ENCODE results near the gene CADPS. TPM values are rescaled to one million over a fixed set of nuclear protein-coding genes. Genes with fewer than 3 reads are reported as not detected.

CADPS gene
- total RNA-seq, 1 donor from 2014 or later = 2.7 TPM

- H3K4me1 ChIP-seq = peaks cover 6% of the 10 kb centered on the region
- H3K27ac ChIP-seq = no peak overlapping the region
- no peaks in the 10 kb centered on the region for H3K9me3 ChIP-seq
- H3K36me3 ChIP-seq = no peaks in the 10 kb centered on the region
- no peak for TF ChIP-seq CTCF (IDR thresholded peaks at IDR 0.05)
- no peak overlapping the region for H3K4me3 ChIP-seq
- intact Hi-C loops (cut with DNase I) = no loop called here
- no peak for ATAC-seq
- DNase-seq = no peak
- H3K27me3 ChIP-seq (ENCODE audit: low read depth) = no peaks in the 10 kb centered on the region
These were observed 313.2 kb downstream of the CADPS start for GRCh38 chr3:62562017-62562416.

DNA sequence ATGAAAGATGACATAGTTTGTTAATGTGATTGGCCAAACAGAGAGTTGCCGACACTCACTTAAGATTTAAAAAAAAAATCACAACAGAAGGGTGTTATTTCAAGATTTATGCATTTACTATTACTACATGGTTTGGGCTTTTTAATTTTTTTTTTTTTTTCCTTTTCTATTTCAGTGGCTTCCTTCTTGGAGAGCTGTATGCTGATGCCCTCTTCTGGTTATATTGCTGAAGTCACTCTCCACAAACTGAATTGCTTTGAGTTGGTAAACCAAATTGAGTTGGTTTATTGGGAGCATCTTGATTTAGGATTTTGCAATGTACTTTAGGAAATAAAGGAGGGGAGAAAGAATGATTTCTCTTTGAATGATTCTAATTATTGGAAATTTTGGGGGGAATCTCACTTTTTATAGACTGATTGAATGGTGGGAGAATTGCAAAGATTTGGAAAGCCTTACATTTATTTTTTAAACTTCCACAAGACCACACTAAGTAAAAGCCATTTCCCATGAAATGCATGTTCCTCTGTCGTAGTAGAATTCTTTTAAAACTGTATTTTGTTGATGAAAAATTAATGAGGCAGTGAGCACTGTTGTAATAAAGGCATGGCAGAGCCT lies 315.3 kb downstream of the CADPS start:
- intact Hi-C loops (cut with DNase I) = loop anchor here (10.0 kb wide), 1 partner anchor 355 kb away; no protein-coding TSS in a partner anchor
- no peak overlapping the region for H3K4me3 ChIP-seq
- ATAC-seq = peak in 1 of 2 donors; percentile 50
- no peaks in the 10 kb centered on the region for H3K36me3 ChIP-seq
- no peak overlapping the region for H3K27ac ChIP-seq
- H3K4me1 ChIP-seq = no peaks in the 10 kb centered on the region
- H3K9me3 ChIP-seq = no peaks in the 10 kb centered on the region
- no peaks in the 10 kb centered on the region for H3K27me3 ChIP-seq (ENCODE audit: low read depth)
- peak; percentile 34 for TF ChIP-seq CTCF (IDR thresholded peaks at IDR 0.05)
- DNase-seq = no peak

- H3K4me3 ChIP-seq = no peak overlapping the region
- DNase-seq (no peak), ATAC-seq (peak in 1 of 2 donors; percentile 53)
- intact Hi-C loops (cut with DNase I) = loop anchor here (10.0 kb wide), 1 partner anchor 354 kb away; no protein-coding TSS in a partner anchor
- H3K27me3 ChIP-seq (ENCODE audit: low read depth) = no peaks in the 10 kb centered on the region
- no peaks in the 10 kb centered on the region for H3K36me3 ChIP-seq
- no peaks in the 10 kb centered on the region for H3K9me3 ChIP-seq
- no peaks in the 10 kb centered on the region for H3K4me1 ChIP-seq
- TF ChIP-seq CTCF (IDR thresholded peaks at IDR 0.05) = peak; percentile 42
- H3K27ac ChIP-seq = no peak overlapping the region
These were observed 316.6 kb downstream of the CADPS start for GRCh38 chr3:62558549-62559112.

GRCh38 chr3:62557983-62558382 lies 317.2 kb downstream of the CADPS start:
- H3K4me1 ChIP-seq = no peaks in the 10 kb centered on the region
- ATAC-seq (no peak), DNase-seq (no peak)
- TF ChIP-seq CTCF (IDR thresholded peaks at IDR 0.05) = no peak
- no peaks in the 10 kb centered on the region for H3K9me3 ChIP-seq
- H3K36me3 ChIP-seq = no peaks in the 10 kb centered on the region
- H3K4me3 ChIP-seq = no peak overlapping the region
- intact Hi-C loops (cut with DNase I) = loop anchor here (10.0 kb wide), 1 partner anchor 353 kb away; no protein-coding TSS in a partner anchor
- no peaks in the 10 kb centered on the region for H3K27me3 ChIP-seq (ENCODE audit: low read depth)
- no peak overlapping the region for H3K27ac ChIP-seq

DNA sequence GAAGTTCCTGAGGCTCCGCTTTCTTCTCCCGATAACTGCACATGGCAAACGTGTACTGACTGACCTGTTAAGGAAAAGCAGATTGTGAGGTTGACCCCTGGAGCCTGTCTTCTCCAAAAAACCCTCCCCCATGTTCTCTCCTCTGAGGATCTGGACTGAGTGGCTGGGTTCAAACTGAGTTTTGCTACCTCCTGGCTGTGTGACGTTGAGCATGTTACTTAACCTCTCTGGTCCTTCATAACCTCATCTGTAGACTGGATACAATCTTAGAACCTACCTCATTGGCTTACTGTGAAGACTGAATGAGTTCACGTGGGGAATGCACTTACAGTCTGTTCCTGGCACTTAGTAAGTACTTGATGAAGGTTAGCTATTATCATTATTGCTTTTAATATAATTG lies 317.8 kb downstream of the CADPS start:
- H3K4me3 ChIP-seq = no peak overlapping the region
- no peaks in the 10 kb centered on the region for H3K4me1 ChIP-seq
- no peak overlapping the region for H3K27ac ChIP-seq
- ATAC-seq (no peak), DNase-seq (no peak)
- TF ChIP-seq CTCF (IDR thresholded peaks at IDR 0.05) = no peak
- no peaks in the 10 kb centered on the region for H3K27me3 ChIP-seq (ENCODE audit: low read depth)
- intact Hi-C loops (cut with DNase I) = loop anchor here (10.0 kb wide), 1 partner anchor 353 kb away; no protein-coding TSS in a partner anchor
- H3K36me3 ChIP-seq = no peaks in the 10 kb centered on the region
- H3K9me3 ChIP-seq = no peaks in the 10 kb centered on the region
